GM23248 (cell line): Measurements from ENCODE around the gene C22orf23.

Source experiments
- EZH2 ChIP-seq: fragments of 200-600 bp; sonication (generic); IDR thresholded peaks from 2 replicates; pipeline ENCODE4 v1.6.1; 2018; ENCODE audit warnings: antibody characterized with exemption, mild to moderate bottlenecking; ENCODE audit not compliant: insufficient read depth, poor library complexity, severe bottlenecking
- EZH2phosphoT487 ChIP-seq: fragments of 200-600 bp; sonication (generic); IDR thresholded peaks from 2 replicates; pipeline ENCODE4 v1.6.1; 2018; ENCODE audit warnings: antibody characterized with exemption, moderate library complexity, mild to moderate bottlenecking, low read depth; ENCODE audit not compliant: insufficient read depth

GRCh38 chr22:37911697-37912096 is 41.7 kb downstream of the C22orf23 start:
- no peak for TF ChIP-seq EZH2
- TF ChIP-seq EZH2phosphoT487: no peak
